ENCODE data around the gene CLDN9.

CLDN9 gene

GRCh38 chr16:3020604-3021448 lies 8.1 kb downstream of the CLDN9 start:
- DNase-seq, result no peak

DNA sequence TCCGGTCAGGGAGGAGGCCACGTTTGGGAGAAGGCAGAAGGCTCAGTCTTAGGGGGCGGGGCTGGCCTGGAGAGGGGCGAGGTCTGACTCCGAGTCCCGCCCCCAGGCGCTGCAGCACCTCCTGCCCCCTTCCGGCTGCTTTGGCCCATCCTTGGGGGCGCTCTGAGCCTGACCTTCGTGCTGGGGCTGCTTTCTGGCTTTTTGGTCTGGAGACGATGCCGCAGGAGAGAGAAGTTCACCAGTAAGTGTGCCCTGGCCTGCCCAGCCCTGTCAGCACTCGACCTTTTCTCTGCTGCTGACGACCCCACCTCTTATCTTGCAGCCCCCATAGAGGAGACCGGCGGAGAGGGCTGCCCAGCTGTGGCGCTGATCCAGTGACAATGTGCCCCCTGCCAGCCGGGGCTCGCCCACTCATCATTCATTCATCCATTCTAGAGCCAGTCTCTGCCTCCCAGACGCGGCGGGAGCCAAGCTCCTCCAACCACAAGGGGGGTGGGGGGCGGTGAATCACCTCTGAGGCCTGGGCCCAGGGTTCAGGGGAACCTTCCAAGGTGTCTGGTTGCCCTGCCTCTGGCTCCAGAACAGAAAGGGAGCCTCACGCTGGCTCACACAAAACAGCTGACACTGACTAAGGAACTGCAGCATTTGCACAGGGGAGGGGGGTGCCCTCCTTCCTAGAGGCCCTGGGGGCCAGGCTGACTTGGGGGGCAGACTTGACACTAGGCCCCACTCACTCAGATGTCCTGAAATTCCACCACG lies 8.9 kb downstream of the CLDN9 start:
- no peak for DNase-seq

DNA sequence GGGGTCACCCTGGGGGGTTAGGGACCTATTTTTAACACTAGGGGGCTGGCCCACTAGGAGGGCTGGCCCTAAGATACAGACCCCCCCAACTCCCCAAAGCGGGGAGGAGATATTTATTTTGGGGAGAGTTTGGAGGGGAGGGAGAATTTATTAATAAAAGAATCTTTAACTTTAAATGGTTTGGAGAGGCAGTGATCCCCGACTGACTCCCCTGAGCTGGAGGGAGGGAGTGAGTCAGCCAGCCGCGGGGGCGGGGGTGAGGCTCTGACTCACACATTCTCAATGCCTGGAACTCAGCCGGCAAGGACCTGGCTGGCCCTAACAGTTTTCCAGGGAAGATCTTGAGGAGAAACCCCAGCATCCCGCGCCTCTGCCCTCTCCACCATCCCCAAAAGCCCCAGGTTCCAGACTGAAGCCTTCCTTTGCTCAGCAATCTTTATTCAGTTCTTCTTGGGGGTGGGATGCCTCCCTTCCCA lies 9.5 kb downstream of the CLDN9 start:
- no peak for DNase-seq

- DNase-seq, result no peak
These were observed 10.1 kb downstream of the CLDN9 start for GRCh38 chr16:3022684-3023414.

DNA sequence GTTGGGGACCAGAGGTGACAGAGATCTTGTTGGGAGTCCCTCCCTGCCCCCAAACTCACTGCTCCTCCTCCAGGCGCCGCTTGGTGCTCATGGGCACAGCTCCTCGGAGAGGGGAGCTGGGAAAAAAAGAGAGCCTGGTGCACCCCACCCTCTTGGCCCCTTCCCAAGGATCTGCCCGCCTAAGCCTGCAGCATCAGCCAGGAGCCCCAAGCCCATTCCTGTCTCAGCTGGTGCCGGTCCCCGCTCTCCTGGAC lies 10.6 kb downstream of the CLDN9 start:
- no peak for DNase-seq

DNA sequence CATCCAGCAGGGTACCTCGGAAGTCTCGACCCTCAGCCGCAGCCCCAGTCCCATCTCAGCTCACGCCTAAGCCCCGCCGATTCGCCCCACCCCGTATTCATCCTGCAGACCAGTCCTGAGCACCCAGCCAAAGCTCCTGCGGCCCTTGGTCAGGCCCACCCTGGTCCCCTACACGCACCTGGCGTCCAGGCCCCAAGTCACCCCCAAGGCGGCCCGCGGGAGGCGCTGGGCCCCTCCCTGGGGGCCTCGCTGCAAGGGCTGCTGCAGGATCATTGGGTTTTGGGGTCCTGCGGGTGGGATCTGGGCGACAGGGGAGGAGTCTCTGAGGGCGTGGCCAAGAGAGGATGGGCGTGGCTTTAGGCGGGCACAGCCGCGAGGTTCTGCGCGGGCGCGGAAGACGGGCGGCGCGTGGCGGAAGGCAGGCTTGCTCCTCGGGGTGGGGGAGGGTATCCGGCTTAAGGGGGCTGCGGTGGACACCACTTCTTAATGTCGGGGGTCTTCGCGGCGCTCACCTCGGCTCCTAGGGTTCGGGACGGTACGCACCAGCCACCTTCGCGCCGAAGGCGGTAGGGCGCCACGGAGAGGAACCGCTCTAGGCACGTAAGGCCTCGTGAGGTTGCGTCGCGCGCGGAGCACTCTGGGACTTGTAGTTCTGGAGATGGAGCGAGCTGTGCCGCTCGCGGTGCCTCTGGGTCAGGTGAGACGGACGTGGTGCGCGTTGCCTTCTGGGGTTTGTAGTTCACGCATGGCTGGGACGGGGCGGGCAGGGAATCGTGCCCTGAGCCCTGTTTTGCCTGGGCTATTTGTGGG lies 11.2 kb downstream of the CLDN9 start, which contains the start of the genes HCFC1R1 and THOC6:
HCFC1R1 (minus strand) TSS at position 274 of the 810 bp plus-strand sequence; CDS start at position 273, 1 bp downstream.
THOC6 (plus strand) TSS at position 367 of the 810 bp plus-strand sequence; CDS start at position 659, 292 bp downstream.
- DNase-seq, result peak; percentile 83

DNA sequence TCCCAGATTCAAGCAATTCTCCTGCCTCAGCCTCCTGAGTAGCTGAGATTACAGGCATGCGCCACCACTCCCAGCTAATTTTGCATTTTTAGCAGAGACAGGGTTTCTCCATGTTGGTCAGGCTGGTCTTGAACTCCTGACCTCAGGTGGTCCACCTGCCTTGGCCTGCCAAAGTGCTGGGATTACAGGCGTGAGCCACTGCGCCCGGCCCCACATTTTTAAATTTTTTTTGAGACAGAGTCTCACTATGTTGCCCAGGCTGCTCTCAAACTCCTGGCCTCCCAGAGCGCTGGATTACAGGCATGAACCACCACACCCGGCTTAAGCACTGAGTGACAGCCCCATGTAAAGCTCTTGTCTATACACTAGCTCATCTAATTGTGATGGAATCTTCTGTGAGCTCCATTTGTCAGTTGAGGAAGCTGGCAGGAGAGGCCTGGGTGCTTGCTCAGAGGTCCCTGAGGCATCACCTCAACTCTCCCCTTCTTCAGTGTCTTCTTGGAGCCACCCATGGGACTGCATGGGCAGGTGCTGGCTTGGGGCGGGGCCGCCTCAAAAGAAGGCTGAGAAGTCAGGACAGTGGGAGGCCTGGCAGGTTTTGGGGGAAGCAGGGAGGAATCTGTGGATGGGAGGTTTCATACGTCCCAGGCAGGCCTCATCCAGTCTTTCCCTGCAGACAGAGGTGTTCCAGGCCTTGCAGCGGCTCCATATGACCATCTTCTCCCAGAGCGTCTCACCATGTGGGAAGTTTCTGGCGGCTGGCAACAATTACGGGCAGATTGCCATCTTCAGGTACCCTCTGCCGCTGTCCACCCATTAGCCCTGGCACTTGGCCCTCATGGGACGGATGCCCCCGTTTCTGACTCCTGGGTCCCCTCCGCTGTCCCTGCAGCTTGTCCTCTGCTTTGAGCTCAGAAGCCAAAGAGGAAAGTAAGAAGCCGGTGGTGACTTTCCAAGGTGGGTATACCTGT lies 12.6 kb downstream of the CLDN9 start:
- DNase-seq, result no peak

GRCh38 chr16:3026003-3026378 lies 13.3 kb downstream of the CLDN9 start:
- DNase-seq, result no peak

GRCh38 chr16:3026609-3027488 lies 14.1 kb downstream of the CLDN9 start:
- DNase-seq, result no peak

DNA sequence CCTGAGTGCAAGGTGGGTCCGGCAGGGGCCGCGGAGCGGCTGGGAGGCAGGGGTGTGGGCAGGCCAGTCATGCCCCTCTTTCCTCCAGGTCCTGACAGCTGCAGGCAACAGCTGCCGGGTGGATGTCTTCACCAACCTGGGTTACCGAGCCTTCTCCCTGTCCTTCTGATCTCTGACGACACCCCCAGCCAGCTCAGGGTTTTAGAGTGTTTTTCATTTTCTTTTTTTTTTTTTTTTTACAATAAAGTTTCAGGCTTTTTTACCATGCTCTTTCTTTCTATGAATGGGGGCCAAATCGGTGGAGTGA lies 14.7 kb downstream of the CLDN9 start:
- DNase-seq, result no peak

DNA sequence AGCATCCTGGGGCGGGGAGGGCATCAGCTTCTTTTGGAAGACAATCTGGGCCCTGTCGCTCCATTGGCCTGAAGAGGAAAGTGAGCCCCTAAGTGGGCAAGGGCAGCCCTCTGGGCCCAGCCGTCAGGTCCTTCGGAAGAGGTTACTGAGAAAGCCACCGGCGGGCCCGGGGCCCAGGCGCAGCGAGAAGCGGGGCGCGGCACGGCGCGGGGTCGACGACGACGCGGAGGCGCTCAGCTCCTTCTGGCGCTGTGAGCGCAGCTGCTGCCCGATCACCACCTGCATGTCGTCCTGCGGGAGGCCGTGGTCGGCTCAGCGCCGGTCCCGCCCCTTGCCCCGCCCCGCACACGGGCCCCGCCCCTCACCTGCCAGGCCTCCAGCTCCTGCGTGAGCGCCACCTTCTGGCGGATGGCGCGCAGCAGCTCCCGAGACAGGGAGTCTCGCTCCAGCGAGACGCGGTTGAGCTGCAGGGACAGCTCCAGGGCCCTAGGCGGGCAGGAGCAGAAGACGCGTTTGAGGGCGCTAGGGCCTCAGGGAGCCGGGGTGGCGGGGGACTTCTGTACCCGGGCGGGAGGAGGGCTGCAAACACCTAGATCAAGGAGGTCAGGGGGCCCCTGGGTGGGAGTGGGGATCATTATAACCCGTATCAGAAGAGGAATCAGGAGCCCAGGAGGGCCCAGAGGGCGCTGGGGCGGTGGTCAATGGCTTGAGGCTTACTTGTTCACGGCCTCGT lies 15.4 kb downstream of the CLDN9 start:
- DNase-seq, result peak; percentile 71

GRCh38 chr16:3028716-3029319 lies 16.1 kb downstream of the CLDN9 start:
- no peak for DNase-seq

DNA sequence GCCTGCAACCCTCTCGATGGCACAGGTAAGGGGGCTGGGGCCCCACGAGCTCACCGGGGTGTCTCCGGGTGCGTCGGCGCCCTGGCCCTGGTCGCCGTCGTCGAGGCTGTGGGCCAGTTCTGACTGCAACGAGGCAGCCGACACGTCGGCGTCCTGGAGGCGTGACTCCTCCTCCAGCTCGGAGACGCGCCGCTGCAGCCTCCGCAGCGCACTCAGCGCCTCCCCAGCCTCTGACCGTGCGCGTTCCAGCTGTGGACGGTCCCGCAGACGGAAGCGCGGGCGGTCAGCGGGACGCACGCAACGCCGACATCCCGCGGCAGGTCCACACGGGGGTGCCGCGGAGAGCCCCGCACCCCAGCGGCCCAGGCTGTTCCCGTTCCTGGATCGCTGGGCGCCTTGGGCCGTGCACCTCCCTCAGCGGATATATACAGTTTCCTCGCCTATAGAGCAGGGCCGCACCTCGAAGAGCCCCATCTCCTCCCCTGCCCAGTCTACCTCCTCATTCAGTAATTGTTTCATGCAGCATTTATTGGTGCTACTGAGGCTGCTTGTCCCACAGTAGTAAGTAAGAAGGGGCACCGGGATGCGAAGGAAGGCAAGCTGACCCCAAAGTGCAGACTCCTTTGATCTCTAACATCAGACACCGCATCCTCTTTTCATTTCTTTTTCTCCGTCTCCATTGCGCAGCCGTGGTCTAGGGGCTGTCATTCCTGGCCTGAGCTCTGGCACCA lies 16.9 kb downstream of the CLDN9 start:
- no peak for DNase-seq

DNA sequence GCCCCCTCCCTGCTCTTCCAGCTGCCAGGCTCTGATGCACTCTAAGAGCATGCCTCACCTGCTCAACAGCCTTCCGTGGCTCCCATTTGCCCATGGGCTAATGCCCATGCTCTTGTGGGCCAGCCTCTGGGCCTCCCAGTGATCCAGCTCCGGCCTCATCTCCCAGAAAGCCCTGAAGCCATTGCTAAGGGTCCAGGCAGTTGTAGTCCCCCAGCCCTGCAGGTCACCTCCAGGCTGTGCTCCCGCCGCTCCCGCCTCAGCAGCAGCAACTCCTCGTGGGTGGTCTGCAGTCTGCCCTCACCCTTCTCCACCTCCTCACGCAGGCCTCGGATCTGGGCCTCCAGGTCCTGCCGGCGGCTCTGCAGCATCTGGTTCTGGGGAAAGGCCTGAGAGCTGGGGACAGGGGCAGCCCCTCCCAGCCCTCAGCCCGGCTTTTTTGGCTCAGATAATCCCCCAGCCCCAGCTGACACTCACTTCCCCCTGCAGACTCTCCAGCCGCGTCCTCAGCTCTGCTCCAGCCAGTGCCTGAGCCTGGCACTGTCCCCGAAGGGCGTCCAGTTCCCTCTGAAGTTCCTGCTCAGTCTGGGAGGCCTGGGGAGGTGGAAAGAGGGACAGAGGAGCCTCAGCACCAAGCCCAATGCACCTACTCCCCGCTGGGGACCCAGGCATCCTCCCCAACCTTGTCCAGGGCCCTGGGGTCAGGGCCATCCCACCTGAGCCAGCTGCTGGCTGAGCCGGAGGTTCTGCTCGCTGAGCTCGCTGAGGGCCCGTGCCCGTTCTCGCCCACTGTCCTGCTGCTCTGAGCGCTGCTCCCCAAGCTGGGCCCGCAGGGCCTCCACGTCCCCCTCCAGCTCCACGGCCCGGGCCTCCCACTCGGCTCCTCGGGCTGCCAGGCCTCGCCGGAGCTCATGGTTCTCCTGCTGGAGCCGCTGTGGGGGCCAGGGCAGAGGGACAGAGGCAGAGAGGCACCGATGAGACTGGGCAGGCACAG lies 17.8 kb downstream of the CLDN9 start:
- DNase-seq, result no peak

DNA sequence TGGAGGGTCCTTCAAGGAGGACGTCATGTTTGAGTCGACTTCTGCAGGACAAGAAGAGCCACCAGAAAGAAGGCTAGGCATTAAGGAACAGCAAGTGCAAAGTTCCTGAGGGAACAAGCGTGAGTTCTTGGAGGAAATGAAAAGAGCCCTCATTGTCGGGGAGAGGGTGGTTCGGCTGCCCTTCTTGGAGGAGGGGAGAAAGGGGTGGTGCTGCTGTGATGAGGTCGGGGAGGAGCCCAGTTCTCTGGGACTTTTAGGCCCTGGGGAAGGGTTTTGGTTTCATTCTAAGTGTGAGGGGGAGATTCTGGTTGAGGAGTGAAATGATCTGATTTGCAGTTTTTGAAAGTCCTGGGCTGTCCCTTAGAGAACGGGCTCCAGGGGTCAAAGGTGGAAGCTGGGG lies 19.9 kb downstream of the CLDN9 start:
- no peak for DNase-seq

GRCh38 chr16:3035289-3035971 lies 22.7 kb downstream of the CLDN9 start:
- DNase-seq, result no peak

Data from NCI-H774 (cell line).